GM18526 (cell line): Measurements from ENCODE around the gene SOWAHB.

Experiments used
- POLR2A ChIP-seq: IDR thresholded peaks from 3 replicates; pipeline ENCODE4 v1.6.1; 2011; ENCODE audit not compliant: insufficient read length; ENCODE audit errors: extremely low read depth

Gene SOWAHB

DNA sequence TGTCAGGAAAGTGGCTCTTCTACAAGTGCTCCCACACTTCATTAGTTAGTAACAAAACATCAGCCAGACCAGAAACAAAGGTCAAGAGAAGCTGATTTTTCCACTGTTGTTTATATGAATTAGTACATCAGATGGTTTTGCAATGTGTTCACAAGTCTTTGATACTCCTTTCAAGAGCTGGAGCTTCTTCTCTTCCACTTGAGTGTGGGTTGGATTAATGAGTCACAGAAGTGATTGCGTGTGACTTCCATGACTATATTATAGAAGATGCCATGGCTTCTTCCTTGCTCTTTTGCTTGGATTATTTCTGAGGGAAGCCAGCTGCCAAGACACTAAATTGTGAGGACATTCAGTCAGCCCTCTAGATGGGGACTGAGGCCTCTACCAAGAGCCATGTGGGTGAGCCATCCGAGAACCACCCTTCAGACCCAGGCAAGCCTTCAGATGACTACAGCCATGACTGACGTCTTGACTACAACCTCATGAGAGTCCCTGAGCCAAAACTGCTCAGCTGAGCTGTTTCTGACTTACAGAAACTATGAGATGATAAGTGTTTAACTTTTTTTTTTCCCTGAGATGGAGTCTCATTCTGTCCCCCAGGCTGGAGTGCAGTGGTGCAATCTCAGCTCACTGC, 18.1 kb downstream of the SOWAHB start:
- no peak for TF ChIP-seq POLR2A

DNA sequence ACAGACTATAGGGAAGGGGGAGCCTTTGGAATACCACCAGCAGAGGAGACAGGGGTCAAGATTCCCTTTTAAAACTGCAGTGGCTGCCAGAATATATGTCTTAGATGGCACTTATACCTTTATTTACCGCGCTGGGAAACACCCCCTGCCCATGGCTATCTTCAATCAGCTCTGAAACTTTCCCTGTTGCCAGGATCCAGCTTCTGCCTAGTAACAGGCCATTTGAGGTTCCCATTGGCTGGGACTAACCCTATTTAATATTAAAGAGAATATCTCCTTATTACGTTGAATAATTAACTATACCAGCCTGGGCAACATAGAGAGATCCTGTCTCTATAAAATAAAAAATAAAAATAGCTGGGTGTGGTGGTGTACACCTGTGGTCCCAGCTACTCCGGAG, 23.8 kb downstream of the SOWAHB start:
- no peak for TF ChIP-seq POLR2A

DNA sequence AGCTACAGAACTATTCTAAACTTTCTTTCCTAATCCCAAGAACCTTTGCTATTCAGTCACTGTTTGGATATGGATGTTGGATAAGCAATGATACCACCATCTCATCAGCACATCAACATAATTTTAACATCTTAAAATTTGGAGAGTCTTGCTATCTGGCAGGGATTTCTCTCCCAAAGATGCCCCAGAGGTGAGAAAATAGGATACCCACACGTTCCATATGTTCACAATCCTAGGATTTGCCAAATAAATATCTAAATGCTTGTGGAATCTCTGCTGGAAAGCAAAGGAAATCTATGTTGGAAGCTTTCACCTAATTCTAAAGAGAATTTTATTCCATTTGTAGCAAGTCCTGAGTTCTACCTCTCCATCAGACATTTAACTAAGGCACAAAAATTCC, 24.4 kb downstream of the SOWAHB start:
- no peak for TF ChIP-seq POLR2A

DNA sequence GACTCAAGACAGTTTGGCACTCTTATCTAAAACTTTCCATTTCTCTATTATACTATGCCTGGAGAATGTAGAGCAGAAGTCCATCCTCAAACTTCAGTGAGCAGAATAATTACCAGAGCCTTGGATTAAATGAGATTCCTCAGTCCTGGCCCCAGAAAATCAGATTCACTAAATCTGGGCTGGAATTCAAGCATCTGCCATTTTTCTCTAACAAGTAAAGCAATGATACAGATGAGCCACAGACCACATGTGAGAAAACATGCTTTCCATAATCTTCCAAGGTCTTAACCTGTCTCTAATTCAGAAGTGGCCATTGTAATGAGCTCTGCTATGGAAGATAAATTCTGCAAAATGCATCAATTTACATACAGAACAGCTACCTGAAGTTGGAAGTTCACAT, 25.4 kb downstream of the SOWAHB start:
- TF ChIP-seq POLR2A, result no peak

DNA sequence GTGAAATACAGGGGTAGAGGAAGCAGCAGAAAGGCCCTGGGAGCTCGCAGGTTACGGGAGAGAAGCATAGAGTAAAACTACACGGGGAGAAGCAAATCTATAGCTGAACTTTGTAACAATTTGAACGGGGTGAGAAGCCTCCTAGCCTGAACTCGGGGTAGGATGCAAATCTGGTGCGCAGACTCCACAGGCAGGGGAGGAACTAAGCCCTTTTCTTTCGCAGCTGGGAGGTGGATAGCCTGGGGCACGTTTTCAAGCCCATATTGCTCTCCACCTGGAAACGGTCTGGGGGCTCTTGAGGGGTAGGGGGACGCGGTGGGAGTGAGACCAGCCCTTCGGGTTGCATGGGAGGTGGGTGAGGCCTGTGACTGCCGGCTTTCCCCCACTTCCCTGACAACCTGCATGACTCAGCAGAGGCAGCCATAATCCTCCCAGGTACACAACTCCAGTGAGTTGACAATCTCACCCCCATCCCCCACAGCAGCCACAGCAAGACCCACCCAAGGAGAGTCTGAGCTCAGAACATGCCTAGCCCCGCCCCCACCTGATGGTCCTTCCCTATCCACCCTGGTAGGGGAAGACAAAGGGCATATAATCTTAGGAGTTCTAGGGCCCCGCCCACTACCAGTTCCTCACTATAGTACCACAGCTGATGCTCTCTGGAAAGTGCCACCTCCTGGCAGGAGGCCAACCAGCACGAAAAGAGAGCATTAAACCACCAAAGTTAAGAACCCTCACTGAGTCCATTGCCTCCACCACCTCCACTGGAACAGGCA, 29.9 kb downstream of the SOWAHB start:
- TF ChIP-seq POLR2A, result no peak

DNA sequence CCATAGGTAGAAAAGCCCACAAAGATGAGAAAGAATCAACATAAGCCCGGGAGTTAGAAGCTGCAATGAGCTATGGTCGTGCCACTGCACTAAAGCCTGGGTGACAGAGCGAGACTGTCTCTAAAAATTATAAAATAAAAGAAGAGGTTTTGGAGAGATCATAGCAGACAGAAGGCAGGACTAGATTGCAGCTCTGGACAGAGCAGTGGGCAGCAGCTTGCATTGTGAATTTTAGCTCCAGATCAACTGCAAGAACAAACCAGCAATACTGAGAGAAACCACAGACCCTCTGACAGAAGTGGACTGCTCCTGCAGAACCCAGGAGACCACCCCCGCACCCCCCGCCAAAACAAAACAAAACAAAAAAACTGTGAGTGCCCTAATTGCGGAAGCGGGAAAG, 30.6 kb downstream of the SOWAHB start:
- no peak for TF ChIP-seq POLR2A

DNA sequence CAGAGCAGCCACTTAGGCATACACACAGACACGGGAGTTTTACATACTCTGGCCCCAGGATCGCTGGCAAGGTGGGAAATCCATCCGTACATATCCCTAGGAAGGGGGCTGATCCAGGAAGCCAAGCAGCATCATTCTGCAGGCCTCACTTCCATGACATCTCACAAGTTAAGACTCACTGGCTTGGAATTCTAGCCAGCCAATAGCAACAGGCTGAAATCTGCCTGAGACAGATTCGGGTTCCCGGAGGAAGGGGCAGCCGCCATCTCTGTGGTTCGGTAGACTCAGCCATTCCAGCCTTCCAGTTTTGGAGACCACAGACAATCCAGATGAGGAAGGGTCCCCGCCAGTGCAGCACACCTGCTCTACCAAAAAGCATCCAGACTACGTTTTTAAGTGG, 31.3 kb downstream of the SOWAHB start:
- no peak for TF ChIP-seq POLR2A

DNA sequence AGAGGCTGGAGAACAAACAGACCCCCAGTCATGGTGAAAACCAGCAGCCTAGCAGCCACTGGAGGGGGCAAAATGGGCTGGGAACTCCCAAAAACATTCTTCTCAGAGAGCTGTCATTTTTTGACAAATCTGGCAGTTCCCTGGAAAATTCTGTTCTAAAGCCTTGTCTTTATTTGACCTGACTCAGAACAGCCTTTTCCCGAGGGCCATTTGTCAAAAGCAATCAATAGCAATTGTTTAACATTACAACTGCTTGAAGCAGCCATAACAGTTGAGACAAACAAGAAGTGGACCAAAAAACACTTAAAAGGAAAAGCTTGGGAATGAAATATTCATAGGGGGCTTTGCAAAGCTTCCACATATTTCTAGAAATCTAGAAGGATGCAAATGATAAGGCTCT, 39.6 kb downstream of the SOWAHB start:
- no peak for TF ChIP-seq POLR2A

DNA sequence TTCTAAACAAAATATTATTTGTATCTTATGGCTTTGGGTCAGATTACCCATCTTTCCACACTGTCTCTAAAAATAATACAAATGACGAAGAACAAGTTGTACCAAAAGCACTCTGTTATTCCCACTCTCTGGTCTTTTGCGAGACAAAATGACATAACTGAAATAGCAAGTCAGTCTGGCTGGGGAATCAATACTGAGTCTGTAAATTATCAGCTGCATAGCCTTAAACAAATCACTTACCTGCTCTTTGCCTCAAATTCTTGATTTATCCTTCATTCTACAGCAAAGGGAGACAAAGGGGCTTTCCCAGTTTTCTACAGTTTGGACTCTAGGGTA, 40.9 kb downstream of the SOWAHB start:
- TF ChIP-seq POLR2A, result no peak

DNA sequence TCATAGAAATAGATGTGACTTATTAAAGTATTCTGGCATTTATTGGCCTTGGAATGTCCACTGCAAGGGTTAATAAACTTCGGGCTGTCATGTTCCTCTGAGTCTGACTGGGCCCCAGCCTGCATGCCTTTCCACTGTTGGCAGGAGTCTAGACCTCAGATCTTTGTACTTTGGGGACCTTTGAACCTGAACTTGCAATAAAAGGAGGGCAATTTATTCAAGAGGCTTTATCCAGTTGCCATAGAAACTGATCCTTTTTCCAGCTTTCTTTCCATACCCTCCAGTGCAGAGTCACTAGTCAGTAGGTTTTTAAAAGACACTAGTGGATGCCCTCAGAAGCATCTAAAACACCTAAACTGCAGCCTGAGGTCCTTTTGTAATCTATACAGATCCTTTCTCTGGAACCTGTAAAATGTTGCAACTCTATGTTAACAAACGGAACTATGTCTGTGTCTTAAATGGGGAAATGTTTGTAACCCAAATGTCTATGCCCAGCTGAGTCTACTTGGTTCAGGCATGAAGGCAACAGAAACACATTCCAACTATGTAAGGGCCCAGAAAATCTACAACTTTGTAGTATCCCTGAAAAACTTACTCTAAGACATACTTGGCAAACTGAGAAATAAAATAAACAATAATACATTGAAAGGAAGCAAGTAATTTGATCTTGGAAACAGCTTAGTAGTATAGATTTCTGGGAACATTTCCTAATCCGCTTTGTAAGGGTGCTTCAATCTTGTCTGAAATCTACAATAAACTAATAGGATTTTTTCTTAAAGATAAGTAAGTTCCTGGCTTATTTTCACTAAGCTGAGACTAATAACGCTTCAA, 41.5 kb downstream of the SOWAHB start:
- no peak for TF ChIP-seq POLR2A

DNA sequence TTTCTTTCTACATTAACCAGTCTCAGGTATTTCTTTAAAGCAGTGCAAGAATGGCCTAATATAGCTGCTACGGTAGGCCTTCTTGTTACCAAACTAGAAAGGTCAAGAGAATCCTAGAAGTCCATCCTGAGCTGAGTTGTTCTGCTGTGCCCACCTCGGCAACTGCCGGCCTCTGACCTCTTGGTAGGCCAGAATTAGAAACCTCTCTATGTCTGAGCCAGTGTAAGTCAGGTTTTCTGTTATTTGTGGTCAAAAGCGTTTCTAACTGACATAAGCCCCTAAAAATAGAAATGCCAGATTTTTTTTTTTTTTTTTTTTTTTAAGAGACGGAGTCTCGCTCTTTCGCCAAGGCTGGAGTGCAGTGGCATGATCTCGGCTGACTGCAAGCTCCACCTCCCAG, 43.1 kb downstream of the SOWAHB start:
- no peak for TF ChIP-seq POLR2A

DNA sequence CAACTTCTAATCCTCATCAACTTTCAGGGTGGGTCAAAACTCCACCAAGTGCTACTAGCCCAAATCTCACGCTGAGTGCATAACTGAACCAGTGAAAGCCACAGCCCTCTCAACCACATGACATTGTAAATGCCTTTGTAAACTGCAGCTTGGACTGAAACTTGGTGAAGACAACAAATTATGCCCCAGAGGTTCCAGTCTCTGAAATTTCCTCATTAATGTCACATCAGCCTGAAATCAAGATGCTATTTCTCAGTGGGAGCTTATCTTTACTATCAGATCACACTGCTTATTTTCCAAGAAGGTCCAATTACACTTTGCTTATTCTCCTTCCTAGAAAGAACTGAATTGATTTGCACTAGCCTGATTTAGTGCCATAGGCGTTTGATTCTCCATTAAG, 46.6 kb downstream of the SOWAHB start:
- TF ChIP-seq POLR2A, result no peak

DNA sequence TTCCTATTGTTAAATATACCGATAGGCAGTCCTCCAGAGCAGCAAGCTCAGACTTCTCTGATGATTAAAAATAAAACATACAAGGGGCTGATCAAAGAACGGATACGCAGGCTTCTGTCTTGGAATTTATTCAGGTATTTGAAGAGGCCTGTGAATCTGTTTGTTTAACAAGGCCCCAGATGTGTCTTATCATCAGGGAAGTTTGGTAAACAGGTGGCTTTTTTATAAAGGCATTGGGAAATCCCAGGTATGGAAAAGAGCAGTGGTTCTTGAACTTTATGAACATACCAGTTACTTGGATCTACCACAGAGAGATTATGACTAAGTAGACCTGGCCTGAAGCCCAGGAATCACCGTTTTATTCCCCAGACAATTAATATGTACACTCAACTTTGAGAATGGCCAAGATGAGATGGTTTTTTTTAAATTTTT, 47.9 kb downstream of the SOWAHB start:
- no peak for TF ChIP-seq POLR2A
